NCI-H69 (cell line): ENCODE results near the gene EPPIN.
A peak's percentile ranks its signal among the peaks of the same experiment; 100 is the strongest.

ENCODE experiments used
- DNase-seq: peaks from one replicate; lab custom pipeline; 2025; lab: John Stamatoyannopoulos, UW

Gene EPPIN

GRCh38 chr20:45538209-45538799, 8.9 kb downstream of the EPPIN start:
- no peak for DNase-seq

- DNase-seq: no peak
Measured at GRCh38 chr20:45527294-45527693, 19.9 kb downstream of the EPPIN start.

GRCh38 chr20:45523821-45524220, 23.4 kb downstream of the EPPIN start:
- no peak for DNase-seq

- no peak for DNase-seq
Measured at GRCh38 chr20:45518282-45518681, 28.9 kb downstream of the EPPIN start.

- DNase-seq: no peak
Measured at GRCh38 chr20:45515147-45515913, 31.9 kb downstream of the EPPIN start, which contains the start of gene SPINT3. SPINT3 (minus strand) TSS chr20:45515622; CDS start chr20:45515608, 14 bp downstream.

- DNase-seq: no peak
Measured at GRCh38 chr20:45510242-45510862, 36.8 kb downstream of the EPPIN start.

- no peak for DNase-seq
Measured at GRCh38 chr20:45509091-45509490, 38.1 kb downstream of the EPPIN start.

GRCh38 chr20:45508068-45508886, 38.9 kb downstream of the EPPIN start:
- DNase-seq: no peak

DNA sequence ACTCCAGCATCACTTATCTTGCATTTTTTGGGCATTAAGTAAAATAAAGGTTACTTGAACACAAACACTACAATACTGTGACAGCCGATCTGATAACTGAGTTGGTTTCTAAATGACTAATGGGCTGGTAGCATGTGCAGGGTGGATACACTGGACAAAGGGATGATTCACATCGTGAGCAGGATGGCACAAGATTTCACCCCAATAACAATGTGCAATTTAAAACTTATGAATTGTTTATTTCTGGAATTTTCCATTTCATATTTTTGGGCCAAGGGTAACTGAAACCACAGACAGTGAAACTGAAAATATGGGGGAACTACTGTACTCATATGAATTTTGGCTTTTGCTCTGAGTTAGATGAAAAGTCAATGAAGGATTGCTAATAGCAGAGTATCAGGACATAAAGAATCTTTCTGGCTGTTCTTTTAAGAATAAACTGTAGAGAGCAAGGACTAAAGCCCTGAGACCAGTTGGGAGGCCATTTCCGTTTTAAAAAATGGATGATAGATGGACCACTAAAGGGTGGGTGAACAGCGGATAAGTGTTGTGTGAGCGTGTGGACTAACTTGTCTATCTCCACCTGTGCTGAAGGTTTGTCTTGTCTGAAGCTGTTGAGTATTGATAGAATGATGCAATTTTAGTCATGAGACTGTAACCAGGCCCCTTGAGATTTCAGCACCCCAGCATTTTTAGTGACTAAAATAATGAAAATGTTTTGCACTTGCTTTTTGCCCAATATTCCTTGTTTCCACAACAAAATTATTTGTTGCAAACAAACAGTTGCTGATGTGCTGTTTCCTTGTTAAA, 40.0 kb downstream of the EPPIN start:
- no peak for DNase-seq

- DNase-seq: no peak
Measured at GRCh38 chr20:45506398-45506797, 40.8 kb downstream of the EPPIN start.

GRCh38 chr20:45503403-45503802, 43.8 kb downstream of the EPPIN start:
- no peak for DNase-seq

- DNase-seq: no peak
Measured at GRCh38 chr20:45502561-45502960, 44.6 kb downstream of the EPPIN start.

DNA sequence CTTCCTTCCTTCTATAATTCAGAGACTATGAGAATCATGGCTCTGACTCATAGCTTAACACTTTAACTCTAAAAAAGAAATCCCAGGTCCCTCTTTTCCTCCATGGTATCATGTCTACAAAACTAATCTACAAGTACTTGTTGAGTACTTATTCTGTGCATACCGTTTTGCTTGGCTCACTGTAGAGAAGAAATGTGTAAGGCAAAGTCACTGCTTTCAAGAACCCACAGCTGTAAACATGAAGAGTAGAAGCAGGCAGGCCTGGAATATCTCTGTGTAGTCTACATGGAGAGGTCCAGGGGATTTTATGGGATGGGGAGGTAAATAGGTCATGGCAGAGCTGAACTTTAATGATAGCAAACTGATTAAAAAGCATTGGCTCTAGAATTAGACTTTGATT, 45.6 kb downstream of the EPPIN start:
- DNase-seq: no peak

- no peak for DNase-seq
Measured at GRCh38 chr20:45500022-45500421, 47.2 kb downstream of the EPPIN start.

DNA sequence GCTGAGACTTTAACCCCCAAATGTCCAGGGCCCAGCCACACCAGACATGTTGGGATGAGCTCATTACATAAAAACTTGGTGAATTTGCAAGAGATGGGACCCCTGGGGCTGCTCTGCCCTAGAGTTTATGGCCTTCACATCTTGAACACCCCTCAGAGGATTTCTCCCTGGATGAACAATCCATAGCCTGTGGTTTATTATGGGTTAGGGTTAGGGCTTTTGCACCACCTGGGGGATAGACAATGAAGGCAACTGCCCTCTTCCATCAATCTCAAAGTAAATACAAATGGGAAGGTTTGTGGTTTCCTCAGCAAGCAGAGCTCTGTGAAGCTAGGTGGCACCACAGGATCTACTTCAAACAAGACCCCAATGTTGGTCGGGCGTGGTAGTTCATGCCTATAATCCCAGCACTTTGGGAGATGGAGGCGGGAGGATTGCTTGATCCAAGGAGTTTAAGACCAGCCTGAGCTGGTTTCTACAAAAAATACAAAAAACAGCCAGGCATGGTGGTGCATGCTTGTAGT, 49.2 kb downstream of the EPPIN start:
- DNase-seq: peak; percentile 1

DNA sequence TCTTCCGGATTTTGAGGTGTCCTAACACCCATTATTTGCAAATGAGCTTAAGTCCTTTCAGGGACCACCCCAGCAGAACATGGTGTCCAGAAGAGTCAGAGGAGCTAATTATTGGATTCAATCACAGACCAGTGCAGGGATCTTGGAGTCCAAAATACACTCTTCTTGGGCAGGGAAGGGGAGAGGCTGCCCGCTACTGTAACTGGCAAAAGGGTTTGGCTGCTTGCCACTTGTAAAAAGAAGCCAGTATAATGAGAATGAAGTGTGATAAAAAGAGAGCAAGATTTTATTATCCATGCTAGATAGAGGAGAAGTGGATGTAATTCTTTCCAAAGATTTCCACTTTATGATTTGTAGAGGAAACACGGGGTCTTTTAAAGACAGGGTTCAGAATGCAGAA, 51.0 kb downstream of the EPPIN start:
- no peak for DNase-seq

- DNase-seq: no peak
Measured at GRCh38 chr20:45495501-45495941, 51.7 kb downstream of the EPPIN start.
